Activated effector memory CD4-positive, alpha-beta T cell treated with Interleukin-2 at 50 U/mL for 16 hours (primary cell): ENCODE data around the gene SPSB3.
"Not testable (repeated sequence)": the region's sequence is repeated elsewhere in the genome, so short reads cannot be mapped to it uniquely, and the experiment has no call there.

ENCODE experiments used
- DNase-seq: peaks from one replicate; pipeline ENCODE4 v3.0.0-alpha.2; 2020

SPSB3 gene

DNA sequence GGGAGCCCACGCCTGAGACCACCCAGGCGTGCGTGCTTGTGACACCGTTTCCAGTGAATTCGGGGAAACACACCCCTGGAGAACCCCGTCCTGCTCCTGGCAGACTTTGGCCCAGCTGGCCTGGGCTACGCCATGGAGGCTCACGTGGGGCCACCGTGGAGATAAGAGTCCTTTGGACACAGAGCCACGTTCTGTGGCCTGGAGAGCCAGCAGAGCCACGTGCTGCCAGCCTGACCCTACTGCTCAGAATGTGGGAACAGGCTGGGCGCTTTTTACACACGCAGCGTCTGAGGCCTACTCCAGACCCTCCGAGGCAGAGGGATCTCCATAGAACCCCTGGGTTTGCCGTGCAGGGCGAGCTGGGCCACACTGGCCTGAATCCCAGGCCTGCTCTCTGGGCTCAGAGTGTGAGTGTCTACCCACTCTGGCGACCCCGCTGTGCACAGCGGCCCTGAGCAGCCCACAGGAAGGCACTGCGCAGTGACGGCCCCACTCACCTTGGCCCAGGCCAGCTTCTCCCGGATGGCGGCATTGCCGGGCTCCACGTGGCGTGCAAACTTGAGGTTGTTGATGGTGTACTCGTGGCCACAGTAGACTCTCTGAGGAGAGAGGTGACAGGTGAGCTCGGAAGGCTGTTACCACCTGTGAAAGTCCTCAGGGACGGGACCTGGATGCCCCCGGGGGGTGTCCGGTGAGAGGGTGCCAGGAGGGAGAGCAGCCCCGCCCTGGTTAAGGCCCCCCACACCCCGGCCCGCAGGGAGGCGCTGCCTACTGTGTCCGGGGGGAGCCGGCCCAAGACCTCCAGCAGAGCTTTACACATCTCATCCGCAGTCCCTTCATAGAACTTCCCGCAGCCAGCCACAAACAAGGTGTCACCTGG, 34.3 kb upstream of the SPSB3 start:
- DNase-seq: no peak

DNA sequence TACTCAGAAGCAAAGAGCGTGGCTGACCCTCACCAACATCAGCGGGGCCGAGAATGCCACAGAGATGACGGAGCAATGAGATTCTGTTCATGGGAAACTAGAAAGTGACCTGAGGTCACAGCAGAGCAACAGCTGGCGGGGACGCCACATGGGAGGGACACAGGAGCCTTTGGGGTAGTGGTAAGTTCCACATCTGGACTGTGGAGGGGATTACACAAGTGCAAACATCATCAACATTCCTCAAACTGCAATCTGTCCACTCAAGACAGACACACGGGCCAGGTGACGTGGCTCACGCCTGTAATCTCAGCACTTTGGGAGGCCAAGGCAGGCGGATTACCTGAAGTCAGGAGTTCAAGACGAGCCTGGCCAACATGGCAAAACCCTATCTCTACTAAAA, 33.1 kb upstream of the SPSB3 start:
- no peak for DNase-seq

DNA sequence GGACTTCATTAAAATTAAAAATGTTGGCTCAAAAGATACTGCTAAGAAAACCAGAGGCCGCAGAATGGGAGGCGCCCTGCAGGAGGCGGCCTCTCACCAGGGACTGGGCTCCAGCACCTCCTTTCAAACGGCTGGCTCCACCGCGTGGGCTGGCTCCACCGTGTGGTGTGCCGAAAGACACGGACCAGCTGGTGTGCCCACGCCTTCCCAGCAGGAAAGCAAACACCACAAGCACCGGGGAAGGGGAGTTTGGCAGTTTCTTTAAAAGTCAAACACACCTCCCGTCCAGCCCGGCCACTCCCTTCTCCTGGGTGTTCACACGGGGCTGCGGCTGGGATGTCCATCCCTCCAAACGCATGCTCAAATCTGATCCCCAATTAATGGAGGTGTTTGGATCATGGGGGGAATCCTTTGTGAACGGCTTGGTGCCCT, 30.4 kb upstream of the SPSB3 start:
- peak; percentile 25 for DNase-seq

DNA sequence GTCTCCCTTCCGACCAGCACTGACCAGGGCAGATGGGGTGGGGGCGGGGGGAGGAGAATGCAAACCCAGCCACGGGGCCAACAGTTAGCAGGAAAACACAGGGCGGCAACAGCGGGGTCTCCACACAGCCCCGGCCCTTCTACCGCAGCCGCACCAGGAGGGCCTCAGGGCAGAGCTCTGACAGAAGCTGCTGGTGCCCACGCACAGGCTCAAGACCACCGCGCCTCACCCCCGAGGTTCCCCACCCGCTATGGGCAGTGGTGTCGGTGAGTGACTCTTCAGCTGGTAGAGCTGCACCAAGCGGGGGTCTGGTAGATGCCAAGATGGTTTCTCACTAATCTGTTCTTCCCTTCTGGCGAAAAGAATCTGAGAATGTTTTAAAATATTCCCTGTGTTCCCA, 28.2 kb upstream of the SPSB3 start:
- DNase-seq: no peak

DNA sequence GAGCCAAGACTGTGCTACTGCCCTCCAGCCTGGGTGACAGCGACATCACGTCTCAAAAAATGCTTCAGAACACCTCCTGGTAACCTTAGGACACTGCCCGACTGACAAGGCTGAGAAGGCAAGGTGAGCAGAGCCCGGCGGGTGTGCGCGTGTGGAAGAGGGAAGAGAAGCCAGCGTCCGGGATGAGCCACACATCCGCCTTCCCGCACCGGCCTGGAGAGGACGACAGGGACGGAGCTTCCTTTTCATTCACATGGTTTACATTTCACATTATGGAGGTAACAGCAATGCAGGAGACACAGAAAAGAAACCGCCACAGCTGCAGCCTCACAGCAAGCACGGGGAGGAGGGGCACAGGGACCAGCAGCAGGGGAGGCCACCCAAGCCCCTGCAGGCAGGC, 27.7 kb upstream of the SPSB3 start:
- no peak for DNase-seq

DNA sequence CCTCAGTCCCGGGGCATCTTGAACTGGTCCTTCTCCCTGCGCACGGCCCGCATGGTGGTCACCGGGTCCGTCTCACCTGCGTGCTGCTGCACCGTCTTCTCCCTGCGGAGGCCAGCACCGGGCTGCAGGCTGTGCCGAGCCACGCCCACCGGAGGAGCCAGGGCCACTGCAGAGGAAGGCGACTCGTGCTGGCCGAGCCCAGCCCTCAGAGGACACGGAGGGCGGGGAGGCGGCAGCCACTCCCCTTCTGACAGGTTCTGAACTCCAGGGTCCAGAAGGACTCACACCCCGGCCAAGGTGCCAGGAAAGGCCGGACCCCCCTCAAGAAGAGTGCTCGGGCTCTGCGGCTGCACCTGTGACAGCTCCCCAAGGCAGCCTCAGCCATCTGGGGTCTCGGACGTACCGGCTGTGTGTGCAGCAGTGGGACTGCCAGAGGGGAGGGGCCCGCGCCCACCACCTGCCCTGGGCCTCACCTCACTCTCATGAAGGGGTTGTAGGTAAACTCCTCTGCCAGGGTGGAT, 27.0 kb upstream of the SPSB3 start:
- DNase-seq: no peak

DNA sequence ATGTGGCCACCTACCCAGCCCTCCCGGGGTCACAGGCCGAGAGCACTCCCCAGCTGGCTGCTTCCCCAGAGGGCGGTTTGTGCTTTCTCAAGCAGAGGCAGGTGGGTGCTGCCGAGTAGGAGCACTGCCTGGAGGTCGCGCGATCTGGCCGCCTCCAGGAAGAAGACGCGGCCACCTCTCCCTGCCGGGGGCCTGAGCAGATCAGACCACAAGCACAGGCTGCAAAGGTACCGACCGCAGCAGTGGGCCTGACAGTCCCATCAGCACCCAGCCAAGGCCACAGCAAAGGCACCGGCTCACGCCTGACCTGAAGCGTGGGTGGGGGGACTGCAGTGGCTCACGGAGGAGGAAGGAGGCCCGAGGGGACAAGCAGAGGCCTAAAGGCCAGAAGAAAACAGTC, 26.3 kb upstream of the SPSB3 start:
- no peak for DNase-seq

DNA sequence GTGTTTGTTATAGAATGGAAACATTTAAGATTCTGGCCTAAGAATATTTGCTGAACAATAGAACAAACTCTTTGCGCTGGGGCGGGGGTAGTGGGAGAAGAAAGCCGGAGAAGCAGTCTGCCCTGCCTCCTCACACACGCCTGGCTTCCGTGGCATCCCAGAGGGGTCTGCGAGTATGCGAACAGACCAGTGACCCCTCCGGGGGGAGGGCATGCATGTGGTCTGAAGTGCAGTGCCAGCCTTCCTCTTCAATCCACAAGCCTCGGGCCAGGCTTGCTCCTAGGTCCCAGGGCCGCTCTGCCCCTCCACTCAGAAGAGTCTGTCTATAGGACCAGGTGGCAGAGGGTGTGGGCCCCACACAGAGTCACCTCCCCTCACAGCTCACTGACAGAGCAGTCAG, 25.3 kb upstream of the SPSB3 start:
- no peak for DNase-seq

DNA sequence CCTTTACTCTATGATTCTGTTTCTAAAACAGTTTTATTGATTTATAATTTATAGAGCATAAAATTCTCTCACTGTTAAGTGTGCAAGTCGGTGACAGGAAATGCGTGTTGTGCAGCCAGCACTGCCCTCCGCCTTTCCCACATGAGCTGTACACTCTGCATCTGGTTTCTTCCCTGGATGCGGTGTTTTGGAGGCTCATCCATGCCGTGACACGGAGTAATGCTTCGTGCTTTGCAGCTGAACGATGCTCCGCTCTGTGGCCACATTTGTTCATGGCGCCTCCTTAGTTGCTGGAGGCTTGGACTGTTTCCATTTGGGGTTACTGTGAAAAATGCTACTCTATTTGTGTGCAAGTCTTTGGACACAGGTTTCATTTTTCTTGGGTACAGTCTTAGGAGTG, 18.3 kb upstream of the SPSB3 start:
- no peak for DNase-seq

DNA sequence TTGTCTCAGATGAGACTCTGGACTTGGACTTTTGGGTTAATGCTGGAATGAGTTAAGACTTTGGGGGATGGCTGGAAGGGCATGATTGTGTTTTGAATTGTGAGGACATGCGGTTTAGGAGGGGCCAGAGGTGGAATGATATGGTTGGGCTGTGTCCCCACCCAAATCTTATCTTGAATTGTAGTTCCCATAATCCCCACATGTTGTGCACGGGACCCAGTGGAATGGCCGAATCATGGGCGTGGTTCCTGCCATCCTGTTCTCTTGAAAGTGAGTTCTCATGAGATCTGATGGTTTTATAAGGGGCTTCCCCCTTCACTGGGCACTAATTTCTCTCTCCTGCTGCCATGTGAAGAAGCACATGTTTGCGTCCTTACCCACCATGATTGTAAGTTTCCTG, 16.9 kb upstream of the SPSB3 start:
- not testable (repeated sequence) for DNase-seq

DNA sequence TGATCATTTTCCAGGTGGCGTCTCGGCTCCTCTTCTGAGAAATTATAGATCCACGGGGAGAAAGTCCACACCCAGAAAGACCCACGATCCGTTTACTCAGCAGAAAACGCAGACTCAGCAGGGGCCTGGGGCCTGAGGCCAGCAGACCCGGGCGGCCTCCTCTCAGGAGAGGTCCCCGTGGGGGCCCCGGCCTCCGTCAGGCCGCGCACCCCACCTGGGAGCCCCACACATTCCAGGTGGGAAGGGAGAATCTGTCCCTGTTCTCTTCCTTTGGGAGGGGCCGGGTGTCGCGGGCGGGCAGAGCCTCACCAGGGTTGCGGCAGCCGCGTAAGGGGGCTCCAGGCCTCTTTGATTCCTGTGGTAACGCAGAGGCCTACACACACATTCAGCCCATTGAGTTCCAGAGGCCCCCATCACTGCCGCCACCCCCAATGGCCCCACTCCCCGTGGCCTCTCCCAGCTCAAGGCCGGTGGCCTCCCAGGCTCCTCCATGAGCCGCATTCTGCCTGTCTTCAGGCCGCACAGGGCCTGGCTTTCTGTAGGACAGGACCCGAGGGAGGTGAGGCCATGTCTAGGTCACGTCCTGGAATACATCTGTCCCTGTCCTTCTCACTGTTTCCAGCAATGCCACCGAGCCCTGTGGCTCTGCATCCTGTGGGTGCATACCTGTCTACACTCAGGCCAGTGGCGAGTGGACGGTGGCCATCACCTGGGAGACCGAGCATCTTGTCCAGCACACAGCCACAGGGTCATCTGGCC, 12.7 kb upstream of the SPSB3 start:
- no peak for DNase-seq

DNA sequence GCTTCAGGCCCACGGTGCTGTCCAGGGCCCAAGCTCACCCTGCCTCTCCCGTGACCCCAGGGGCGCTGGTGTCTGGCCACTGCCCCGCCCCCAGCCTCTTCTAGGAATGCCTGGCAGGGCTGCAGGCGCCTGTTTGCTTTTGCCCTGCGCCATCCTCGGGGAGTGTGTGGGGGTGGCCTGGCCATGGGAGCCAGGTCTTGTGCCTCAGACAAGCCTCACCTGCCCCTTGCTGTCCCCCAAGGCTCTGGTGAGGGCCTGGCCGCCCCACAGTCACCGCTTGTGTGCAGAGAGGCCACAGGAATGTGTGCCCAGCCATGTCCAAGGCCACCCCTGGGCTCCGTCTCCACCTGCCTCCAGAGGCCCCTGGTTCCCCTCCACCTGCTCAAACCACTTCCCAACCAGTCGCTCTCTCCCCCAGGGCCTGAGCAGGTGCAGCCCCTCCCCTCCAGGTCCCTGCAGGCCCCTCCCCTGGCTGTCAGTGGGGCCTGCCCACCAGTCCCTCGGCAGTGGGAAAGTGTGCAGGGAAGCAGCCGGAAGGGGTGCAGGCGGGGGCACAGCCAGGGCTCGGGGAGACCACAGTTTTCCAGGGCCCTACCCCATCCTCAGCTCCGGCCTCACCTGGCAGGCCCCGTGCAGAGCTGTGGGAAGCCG, 12.0 kb upstream of the SPSB3 start:
- no peak for DNase-seq

DNA sequence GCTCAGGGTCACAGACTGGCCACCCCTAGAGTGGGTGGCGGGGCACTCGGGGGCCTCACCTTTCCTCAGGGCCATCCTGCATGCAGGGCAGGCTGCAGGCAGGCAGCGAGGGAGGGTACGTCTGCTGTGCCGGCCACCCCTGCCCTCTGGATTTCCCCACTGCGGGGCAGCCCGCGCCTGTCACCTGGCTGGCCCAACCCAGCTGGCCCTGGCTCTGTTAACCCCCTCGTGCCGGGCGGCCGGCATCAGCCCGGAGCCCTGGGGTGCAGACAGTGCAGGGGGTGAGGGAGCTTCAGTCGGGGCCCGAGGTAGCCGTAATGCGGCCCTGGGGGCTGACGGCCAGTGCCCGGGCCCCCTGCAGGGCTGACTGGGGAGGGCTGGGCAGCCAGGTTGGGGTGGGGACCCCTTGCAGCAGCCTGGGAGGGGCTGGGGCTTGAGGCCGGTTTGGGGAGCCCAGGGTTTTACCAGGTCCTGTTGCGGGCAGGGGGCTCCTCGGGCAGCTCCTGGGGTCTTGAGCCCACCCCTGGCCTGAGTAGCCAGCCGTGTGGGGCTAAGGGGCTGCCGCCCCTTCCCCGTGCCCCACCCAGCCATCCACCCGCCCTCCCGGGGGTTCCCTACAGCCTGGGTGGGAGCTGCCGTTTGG, 11.3 kb upstream of the SPSB3 start, which contains the start of gene IGFALS:
IGFALS (minus strand) TSS at position 128 of the 643 bp plus-strand sequence; CDS start at position 75, 53 bp downstream.
- DNase-seq: no peak

DNA sequence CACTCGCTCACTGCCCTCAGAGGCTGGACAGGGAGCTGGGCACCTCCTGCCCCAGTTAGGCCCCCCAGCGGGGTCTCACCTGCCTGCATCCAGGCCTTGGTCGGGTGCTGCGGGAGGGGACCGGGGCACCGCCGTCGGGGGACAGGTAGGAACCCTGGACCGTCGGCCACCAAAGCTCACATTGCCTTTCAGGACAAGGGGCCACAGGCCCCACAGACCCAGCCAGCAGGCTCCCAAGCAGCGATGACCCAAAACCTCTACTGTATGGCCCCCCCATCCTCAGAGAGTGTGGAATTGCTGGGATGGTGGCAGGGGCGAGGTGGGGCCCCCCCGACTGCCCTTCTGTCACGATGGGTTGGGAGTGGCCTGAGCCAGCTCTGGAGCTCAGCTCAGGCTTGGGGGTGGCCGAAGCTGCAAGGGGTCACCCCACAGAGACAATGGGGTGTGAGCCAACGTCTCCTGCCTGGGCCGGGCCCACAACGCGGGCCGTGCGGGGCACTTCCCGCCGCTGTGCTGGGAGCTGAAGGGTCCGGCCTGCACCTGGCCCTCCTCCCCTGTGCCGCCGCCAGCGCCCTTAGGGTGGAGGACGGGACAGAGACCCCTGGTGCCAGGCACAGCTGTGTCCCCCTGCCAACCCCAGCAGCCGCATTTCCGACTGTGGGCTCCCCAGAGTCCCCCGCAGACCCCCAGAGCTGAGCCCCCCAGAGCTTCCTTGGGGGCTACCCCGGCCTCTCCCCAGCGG, 10.6 kb upstream of the SPSB3 start:
- DNase-seq: no peak

DNA sequence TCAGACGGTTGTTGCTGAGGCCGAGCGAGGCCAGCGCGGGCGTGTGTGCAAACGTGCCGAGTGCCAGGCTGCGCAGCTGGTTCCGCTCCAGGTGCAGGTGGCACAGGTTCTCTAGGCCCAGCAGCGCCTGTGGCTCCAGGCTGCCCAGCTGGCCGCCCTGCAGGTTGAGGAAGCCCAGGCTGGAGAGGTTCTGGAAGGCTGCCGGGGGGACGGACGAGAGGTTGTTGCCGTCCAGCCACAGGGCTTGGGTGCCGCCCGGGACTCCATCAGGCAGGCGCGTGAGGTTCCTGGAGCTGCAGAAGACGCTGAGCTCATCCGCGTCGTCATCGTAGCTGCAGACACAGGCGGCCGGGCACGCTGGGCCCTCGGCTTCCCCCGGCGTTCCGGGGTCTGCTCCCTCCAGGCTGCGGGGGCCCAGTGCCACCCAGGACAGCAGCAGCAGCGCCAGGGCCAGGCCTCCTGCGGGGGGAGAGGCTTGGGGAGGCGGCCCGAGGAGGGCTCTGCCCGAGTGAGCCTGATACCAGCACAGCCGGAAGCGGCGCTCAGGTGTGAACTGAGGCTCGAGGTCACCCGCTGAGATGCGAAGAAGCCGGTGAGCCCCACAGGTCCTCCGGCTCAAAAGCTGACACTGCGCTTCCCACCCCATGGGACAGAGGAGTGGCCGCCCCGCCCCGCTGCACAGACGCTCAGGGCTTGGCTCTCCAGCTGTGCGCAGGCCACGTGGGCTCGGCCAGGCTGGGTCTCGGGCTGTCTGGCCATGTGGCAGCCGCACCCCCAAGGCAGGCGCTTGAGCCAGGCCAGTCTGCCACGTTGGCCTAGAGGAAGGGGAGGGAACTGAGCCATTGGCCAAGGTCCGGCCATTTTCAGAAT, 9.8 kb upstream of the SPSB3 start:
- DNase-seq: no peak

DNA sequence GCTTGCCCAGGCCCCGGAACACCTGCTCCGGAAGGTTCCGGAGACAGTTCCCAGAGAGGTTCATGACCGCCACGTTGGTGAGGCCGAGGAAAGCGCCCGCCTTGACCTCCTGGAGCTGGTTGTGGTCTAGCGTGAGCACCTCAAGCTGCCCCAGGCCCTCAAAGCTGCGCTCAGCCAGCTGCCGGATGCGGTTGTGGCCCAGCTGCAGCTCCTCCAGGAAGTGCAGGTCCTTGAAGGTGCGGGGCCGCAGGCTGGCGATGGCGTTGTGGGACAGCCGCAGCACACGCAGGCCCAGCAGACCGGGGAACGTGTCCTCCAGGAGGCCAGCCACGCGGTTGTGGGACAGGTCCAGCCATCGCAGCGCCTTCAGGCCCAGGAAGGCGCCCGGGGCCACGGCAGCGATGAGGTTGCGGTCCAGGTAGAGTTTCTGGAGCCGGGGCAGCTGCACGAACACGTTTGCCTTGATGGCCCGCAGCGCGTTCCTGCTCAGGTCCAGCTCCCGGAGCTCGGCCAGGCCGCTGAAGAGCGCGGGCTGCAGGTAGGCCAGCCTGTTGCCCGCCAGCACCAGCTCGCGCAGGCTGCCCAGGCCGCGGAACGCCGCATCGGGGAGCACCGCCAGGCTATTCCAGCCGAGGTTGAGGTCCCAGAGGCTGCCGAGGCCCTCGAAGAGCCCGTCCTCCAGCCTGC, 9.0 kb upstream of the SPSB3 start:
- no peak for DNase-seq

DNA sequence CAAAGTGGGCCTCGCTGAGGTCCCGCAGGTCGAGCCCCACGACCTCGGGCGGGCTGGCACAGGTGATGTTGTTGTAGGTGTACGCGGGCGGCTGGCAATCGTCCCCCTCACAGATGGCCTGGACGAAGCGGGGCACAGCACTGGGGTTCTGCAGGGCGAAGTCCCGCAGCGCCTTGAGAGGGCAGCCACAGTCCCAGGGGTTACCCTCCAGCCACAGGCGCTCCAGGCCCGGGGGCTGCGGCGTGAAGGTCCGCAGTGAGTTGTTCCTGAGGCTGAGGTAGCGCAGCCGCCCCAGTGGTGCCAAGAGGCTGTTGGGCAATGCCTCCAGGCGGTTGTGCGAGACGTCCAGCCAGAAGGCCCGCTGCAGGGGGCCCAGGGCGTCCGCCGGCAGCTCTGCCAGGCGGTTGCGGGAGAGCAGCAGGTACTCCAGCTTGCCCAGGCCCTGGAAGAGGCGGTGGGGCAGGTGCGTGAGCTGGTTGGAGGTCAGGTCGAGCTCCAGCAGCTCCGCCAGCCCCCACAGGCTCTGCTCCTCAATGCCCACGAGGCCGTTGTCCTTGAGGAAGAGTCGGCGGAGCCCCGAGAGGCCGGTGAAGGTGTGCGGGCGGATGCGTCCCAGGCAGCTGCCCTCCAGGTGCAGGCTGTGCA, 8.4 kb upstream of the SPSB3 start:
- DNase-seq: no peak

DNA sequence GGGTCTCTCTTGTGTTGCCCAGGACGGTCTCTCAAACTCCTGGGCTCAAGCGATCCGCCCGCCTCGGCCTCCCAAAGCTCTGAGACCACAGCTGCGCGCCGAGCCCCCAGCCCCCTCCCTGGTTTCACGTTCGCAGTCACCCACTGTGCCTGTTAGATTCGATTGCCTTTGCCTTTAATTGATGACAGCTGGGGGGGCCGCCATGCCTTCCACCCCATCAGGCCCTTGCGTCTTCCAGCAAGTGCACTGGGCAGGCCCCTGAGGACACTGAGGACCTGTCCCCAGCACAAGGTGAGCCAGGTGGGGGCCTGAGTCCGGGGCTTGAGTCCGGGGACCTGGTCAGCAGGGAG, 7.9 kb upstream of the SPSB3 start:
- no peak for DNase-seq

DNA sequence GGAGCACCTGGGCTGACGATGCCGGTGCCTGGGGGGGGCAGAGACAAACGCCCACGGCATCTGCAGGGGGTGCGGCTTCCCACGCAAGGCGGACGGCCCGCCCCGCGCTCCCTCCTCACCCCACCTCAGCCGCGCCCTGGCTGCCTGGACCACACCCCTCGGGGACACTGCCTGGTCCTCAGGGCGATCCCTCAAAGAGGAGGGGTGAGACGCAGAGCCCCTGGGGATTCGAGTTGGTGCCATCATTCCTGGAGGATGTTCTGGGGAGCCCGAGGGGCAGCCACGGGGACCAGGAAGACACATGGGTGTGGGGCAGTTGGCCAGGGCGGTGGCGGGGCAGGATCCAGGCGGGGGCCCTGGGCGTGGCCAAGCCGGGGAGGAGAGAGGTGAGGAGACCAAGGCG, 7.3 kb upstream of the SPSB3 start:
- no peak for DNase-seq

DNA sequence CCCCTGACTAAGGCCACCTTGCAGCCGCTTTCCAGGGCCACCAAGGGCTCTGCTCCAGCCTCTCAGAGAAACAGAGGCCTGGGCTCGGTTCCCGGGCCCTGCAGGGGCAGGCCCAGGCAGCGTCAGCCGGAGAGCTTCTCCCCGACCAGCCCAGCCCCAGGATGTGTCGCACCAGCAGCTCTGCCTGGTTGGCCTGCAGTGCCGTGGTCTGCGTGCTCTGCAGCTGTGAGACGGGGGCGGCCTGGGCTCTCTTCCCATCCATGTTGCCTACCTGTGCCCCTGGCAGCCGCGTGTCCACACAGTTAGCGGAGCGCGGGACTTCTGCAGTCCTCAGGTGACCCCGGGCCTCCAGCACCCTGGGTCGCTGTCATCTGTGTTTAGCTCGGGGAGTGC, 6.3 kb upstream of the SPSB3 start:
- DNase-seq: no peak
